Body of pancreas (tissue), 4 donors: Measurements from ENCODE around the gene PAPPA.

Source experiments
- POLR2A ChIP-seq, 3 donors: fragments of 450-650 bp; IDR thresholded peaks; one replicate each; pipeline ENCODE4 v1.6.1; 2016; ENCODE audit warnings: antibody characterized with exemption in 3 of 3, mild to moderate bottlenecking in 2 of 3
- TF ChIP-seq, protein P1 (sequence below), 7 experiments: fragments of 450-650 bp in 4 of 7; fragments of 200-600 bp in 3 of 7; sonication (generic) in 3 of 7; IDR thresholded peaks; one replicate each; pipeline ENCODE4 v1.5.1; 2016 to 2019; ENCODE audit warnings: antibody characterized with exemption in 7 of 7

DNA sequence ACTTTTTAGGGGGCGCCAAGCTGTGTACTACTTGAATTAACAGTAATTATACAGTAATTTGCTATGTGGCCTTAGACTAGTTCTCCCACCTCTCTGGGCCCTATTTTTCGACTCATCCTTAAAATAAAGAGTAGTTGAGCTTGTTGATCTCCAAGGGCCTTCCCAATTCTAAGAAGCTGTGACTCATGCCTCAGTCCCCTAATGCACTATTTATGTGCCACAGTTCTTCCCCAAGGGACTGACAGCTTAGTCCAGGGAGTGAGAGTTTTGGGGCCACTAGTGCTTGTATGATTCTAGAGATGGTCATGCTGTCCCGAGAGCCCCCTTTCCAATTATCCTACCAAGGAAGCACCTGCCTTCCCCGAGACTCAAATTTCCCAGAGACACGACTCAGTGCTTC lies 149.7 kb downstream of the PAPPA start:
- TF ChIP-seq, protein P1, sequence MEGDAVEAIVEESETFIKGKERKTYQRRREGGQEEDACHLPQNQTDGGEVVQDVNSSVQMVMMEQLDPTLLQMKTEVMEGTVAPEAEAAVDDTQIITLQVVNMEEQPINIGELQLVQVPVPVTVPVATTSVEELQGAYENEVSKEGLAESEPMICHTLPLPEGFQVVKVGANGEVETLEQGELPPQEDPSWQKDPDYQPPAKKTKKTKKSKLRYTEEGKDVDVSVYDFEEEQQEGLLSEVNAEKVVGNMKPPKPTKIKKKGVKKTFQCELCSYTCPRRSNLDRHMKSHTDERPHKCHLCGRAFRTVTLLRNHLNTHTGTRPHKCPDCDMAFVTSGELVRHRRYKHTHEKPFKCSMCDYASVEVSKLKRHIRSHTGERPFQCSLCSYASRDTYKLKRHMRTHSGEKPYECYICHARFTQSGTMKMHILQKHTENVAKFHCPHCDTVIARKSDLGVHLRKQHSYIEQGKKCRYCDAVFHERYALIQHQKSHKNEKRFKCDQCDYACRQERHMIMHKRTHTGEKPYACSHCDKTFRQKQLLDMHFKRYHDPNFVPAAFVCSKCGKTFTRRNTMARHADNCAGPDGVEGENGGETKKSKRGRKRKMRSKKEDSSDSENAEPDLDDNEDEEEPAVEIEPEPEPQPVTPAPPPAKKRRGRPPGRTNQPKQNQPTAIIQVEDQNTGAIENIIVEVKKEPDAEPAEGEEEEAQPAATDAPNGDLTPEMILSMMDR (IDR thresholded peaks at IDR 0.05), result no peak
- no peak for TF ChIP-seq POLR2A (IDR thresholded peaks at IDR 0.05)
